ENCODE results near the gene MARVELD1.

- TF ChIP-seq CTCF (IDR thresholded peaks at IDR 0.05) (no peak), POLR2A (IDR thresholded peaks at IDR 0.05) (no peak)
Measured at GRCh38 chr10:97682042-97682441, 31.5 kb upstream of the MARVELD1 start.

Measured in testis (tissue), 2 donors.